Ramos (cell line): Measurements from ENCODE around the gene NEGR1.

Experiments used
- in situ Hi-C: fragments of 300-500 bp; cut with MboI; formaldehyde crosslinking; loops from one replicate; pipeline ENCODE4 v1.14.3; 2022; ENCODE audit warnings: low sequenced_read_pairs; ENCODE audit not compliant: unreplicated experiment

NEGR1 gene

GRCh38 chr1:71533950-71534349 is 748.4 kb downstream of the NEGR1 start:
- in situ Hi-C loops: no loop called here

- in situ Hi-C loops: no loop called here
Measured at GRCh38 chr1:71532343-71532742, 750.0 kb downstream of the NEGR1 start.

GRCh38 chr1:71526824-71527223 is 755.5 kb downstream of the NEGR1 start:
- in situ Hi-C loops: no loop called here

- in situ Hi-C loops: no loop called here
Measured at GRCh38 chr1:71522721-71523120, 759.6 kb downstream of the NEGR1 start.

GRCh38 chr1:71521655-71522264 is 760.6 kb downstream of the NEGR1 start:
- in situ Hi-C loops: no loop called here

GRCh38 chr1:71511505-71511904 is 770.8 kb downstream of the NEGR1 start:
- in situ Hi-C loops: no loop called here

GRCh38 chr1:71510725-71511124 is 771.6 kb downstream of the NEGR1 start:
- in situ Hi-C loops: no loop called here

GRCh38 chr1:71509051-71509595 is 773.2 kb downstream of the NEGR1 start:
- in situ Hi-C loops: no loop called here

- in situ Hi-C loops: no loop called here
Measured at GRCh38 chr1:71502006-71502405, 780.3 kb downstream of the NEGR1 start.

- in situ Hi-C loops: no loop called here
Measured at GRCh38 chr1:71498542-71498941, 783.8 kb downstream of the NEGR1 start.

GRCh38 chr1:71494163-71494562 is 788.2 kb downstream of the NEGR1 start:
- in situ Hi-C loops: no loop called here

GRCh38 chr1:71492298-71493041 is 789.9 kb downstream of the NEGR1 start:
- in situ Hi-C loops: no loop called here

GRCh38 chr1:71490432-71490831 is 791.9 kb downstream of the NEGR1 start:
- in situ Hi-C loops: no loop called here

- in situ Hi-C loops: no loop called here
Measured at GRCh38 chr1:71488555-71489252, 793.6 kb downstream of the NEGR1 start.

GRCh38 chr1:71473331-71473730 is 809.0 kb downstream of the NEGR1 start:
- in situ Hi-C loops: no loop called here

GRCh38 chr1:71465093-71465492 is 817.2 kb downstream of the NEGR1 start:
- in situ Hi-C loops: no loop called here

- in situ Hi-C loops: no loop called here
Measured at GRCh38 chr1:71464016-71464415, 818.3 kb downstream of the NEGR1 start.

GRCh38 chr1:71463144-71463543 is 819.2 kb downstream of the NEGR1 start:
- in situ Hi-C loops: no loop called here

GRCh38 chr1:71462247-71462646 is 820.1 kb downstream of the NEGR1 start:
- in situ Hi-C loops: no loop called here

- in situ Hi-C loops: no loop called here
Measured at GRCh38 chr1:71461416-71461815, 820.9 kb downstream of the NEGR1 start.

- in situ Hi-C loops: no loop called here
Measured at GRCh38 chr1:71448444-71448843, 833.9 kb downstream of the NEGR1 start.
